Gastroesophageal sphincter (tissue), 3 donors: ENCODE data around the gene ZNF771.
"Not testable (repeated sequence)": the region's sequence is repeated elsewhere in the genome, so short reads cannot be mapped to it uniquely, and the experiment has no call there.

Experiments
- EP300 ChIP-seq: sonication (generic); formaldehyde crosslinking; IDR thresholded peaks from one replicate; pipeline ENCODE4 v1.6.1; 2017; ENCODE audit warnings: antibody characterized with exemption, mild to moderate bottlenecking
- TF ChIP-seq, protein P1 (sequence below), 4 experiments: fragments of 200-600 bp in 2 of 4; fragments of 450-650 bp in 2 of 4; sonication (generic) in 1 of 4; IDR thresholded peaks; one replicate each; pipeline ENCODE4 v1.5.1; 2017 to 2019; ENCODE audit warnings: antibody characterized with exemption in 4 of 4, mild to moderate bottlenecking in 2 of 4, moderate library complexity in 2 of 4

DNA sequence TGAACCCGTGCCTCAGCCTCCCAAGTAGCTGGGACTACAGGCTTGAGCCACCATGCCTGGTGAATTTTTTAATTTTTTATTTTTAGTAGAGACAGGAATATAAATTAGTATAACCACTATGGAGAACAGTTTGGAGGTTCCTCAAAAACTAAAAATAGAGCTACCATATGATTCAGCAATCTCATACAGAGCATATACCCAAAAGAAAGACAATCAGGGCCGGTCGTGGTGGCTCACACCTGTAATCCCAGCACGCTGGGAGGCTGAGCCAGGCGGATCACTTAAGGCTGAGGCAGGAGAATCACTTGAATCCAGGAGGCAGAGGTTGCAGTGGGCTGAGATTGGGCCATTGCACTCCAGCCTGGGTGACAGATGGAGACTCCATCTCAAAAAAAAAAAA is 54.0 kb downstream of the ZNF771 start:
- not testable (repeated sequence) for TF ChIP-seq EP300
- TF ChIP-seq, protein P1, sequence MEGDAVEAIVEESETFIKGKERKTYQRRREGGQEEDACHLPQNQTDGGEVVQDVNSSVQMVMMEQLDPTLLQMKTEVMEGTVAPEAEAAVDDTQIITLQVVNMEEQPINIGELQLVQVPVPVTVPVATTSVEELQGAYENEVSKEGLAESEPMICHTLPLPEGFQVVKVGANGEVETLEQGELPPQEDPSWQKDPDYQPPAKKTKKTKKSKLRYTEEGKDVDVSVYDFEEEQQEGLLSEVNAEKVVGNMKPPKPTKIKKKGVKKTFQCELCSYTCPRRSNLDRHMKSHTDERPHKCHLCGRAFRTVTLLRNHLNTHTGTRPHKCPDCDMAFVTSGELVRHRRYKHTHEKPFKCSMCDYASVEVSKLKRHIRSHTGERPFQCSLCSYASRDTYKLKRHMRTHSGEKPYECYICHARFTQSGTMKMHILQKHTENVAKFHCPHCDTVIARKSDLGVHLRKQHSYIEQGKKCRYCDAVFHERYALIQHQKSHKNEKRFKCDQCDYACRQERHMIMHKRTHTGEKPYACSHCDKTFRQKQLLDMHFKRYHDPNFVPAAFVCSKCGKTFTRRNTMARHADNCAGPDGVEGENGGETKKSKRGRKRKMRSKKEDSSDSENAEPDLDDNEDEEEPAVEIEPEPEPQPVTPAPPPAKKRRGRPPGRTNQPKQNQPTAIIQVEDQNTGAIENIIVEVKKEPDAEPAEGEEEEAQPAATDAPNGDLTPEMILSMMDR (IDR thresholded peaks at IDR 0.05), result not testable (repeated sequence)
